Loucy (cell line): ENCODE data around the gene ANO1.

Experiments used
- H2AFZ ChIP-seq: fragments of 200-600 bp; sonication (generic); 2 replicates; pipeline ENCODE4 v1.6.0; 2016; ENCODE audit warnings: antibody characterized with exemption, mild to moderate bottlenecking, low read length, moderate library complexity
- H3F3A ChIP-seq: fragments of 200-600 bp; 2 replicates; pipeline ENCODE4 v1.6.0; 2016; ENCODE audit warnings: antibody characterized with exemption, low read depth, mild to moderate bottlenecking
- H3K27me3 ChIP-seq: fragments of 200-600 bp; sonication (generic); 2 replicates; pipeline ENCODE4 v1.6.1; 2014; ENCODE audit warnings: low read length, mild to moderate bottlenecking; ENCODE audit not compliant: insufficient read depth, poor library complexity, severe bottlenecking
- H3K36me3 ChIP-seq: fragments of 200-600 bp; sonication (generic); 2 replicates; pipeline ENCODE4 v1.6.1; 2016; ENCODE audit warnings: low read length; ENCODE audit not compliant: insufficient read depth
- H3K4me1 ChIP-seq: fragments of 200-600 bp; sonication (generic); 2 replicates; pipeline ENCODE4 v1.5.1; 2014; ENCODE audit warnings: low read length, mild to moderate bottlenecking; ENCODE audit not compliant: insufficient read depth, poor library complexity, severe bottlenecking
- H3K4me2 ChIP-seq: fragments of 200-600 bp; sonication (generic); 2 replicates; pipeline ENCODE4 v1.6.0; 2014; ENCODE audit warnings: antibody characterized with exemption, low read length, low read depth, mild to moderate bottlenecking; ENCODE audit not compliant: poor library complexity, severe bottlenecking
- H3K4me3 ChIP-seq: fragments of 200-600 bp; sonication (generic); 2 replicates; pipeline ENCODE4 v1.5.1; 2014; ENCODE audit warnings: low read length, mild to moderate bottlenecking, mixed read lengths; ENCODE audit not compliant: poor library complexity, severe bottlenecking
- H3K79me2 ChIP-seq: fragments of 200-600 bp; sonication (generic); 2 replicates; pipeline ENCODE4 v1.6.1; 2014; ENCODE audit warnings: low read length; ENCODE audit not compliant: insufficient read depth
- H3K9ac ChIP-seq: fragments of 200-600 bp; sonication (generic); 2 replicates; pipeline ENCODE4 v1.6.0; 2014; ENCODE audit warnings: mild to moderate bottlenecking, low read depth, low read length, moderate library complexity; ENCODE audit not compliant: poor library complexity, severe bottlenecking
- H3K9me2 ChIP-seq: fragments of 200-600 bp; sonication (generic); replicated peaks from 2 replicates; pipeline ENCODE4 v1.6.1; 2016; ENCODE audit warnings: low read depth, low read length, mixed read lengths
- H3K9me3 ChIP-seq: fragments of 200-600 bp; sonication (generic); 2 replicates; pipeline ENCODE4 v1.6.1; 2014; ENCODE audit warnings: mild to moderate bottlenecking, antibody characterized with exemption, low read length, low read depth; ENCODE audit not compliant: insufficient read depth
- H4K20me1 ChIP-seq: fragments of 200-600 bp; sonication (generic); 2 replicates; pipeline ENCODE4 v1.6.0; 2014; ENCODE audit warnings: antibody characterized with exemption, low read length, mild to moderate bottlenecking; ENCODE audit not compliant: insufficient read depth, poor library complexity, severe bottlenecking
- EZH2phosphoT487 ChIP-seq: fragments of 200-600 bp; IDR thresholded peaks from 2 replicates; pipeline ENCODE4 v1.6.1; 2018; ENCODE audit warnings: antibody characterized with exemption, mild to moderate bottlenecking, moderate library complexity, borderline replicate concordance
- TF ChIP-seq, protein P1 (sequence below): fragments of 200-600 bp; sonication (generic); conservative IDR thresholded peaks from 2 replicates; pipeline ENCODE4 v1.5.1; 2014; ENCODE audit warnings: mild to moderate bottlenecking, antibody characterized with exemption, low read length

The ANO1 gene

DNA sequence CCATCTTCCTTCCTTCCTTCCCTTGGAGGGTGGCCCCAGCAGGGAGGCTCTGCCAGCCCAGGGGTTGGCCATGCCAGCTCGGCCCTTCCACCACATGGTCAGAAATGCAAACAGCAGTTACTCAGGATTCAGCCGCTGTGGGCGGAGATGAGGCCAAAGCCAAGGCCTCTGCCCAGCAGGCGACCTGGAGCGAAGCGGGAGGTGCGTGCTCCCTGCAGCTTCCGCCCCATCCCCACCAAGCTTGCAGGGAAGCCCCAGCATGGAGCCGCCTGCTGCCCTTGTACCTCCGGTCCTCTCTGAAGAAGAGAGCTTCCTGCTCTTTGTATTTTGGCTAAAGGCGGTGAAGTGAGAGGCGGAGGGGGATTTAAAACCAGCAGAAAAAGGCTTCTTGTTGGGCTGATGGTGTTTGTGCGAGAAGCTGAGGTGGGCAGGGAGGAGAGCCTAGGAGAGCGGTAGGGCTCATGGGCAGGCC lies 50.4 kb downstream of the ANO1 start:
- Histone ChIP-seq H3K79me2 (no peaks in the 10 kb centered on the region), H3K27me3 (no peaks in the 10 kb centered on the region), H3K9me3 (no peaks in the 10 kb centered on the region), H2AFZ (no peak overlapping the region), H3K36me3 (no peaks in the 10 kb centered on the region), H3K4me1 (no peaks in the 10 kb centered on the region), H3K9ac (no peak overlapping the region), H3K4me2 (no peak overlapping the region), H4K20me1 (no peaks in the 10 kb centered on the region), H3K9me2 (no peaks in the 10 kb centered on the region), H3K4me3 (no peak overlapping the region), H3F3A (no peaks in the 10 kb centered on the region)
- no peak for TF ChIP-seq EZH2phosphoT487
- TF ChIP-seq, protein P1, sequence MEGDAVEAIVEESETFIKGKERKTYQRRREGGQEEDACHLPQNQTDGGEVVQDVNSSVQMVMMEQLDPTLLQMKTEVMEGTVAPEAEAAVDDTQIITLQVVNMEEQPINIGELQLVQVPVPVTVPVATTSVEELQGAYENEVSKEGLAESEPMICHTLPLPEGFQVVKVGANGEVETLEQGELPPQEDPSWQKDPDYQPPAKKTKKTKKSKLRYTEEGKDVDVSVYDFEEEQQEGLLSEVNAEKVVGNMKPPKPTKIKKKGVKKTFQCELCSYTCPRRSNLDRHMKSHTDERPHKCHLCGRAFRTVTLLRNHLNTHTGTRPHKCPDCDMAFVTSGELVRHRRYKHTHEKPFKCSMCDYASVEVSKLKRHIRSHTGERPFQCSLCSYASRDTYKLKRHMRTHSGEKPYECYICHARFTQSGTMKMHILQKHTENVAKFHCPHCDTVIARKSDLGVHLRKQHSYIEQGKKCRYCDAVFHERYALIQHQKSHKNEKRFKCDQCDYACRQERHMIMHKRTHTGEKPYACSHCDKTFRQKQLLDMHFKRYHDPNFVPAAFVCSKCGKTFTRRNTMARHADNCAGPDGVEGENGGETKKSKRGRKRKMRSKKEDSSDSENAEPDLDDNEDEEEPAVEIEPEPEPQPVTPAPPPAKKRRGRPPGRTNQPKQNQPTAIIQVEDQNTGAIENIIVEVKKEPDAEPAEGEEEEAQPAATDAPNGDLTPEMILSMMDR, result no peak

DNA sequence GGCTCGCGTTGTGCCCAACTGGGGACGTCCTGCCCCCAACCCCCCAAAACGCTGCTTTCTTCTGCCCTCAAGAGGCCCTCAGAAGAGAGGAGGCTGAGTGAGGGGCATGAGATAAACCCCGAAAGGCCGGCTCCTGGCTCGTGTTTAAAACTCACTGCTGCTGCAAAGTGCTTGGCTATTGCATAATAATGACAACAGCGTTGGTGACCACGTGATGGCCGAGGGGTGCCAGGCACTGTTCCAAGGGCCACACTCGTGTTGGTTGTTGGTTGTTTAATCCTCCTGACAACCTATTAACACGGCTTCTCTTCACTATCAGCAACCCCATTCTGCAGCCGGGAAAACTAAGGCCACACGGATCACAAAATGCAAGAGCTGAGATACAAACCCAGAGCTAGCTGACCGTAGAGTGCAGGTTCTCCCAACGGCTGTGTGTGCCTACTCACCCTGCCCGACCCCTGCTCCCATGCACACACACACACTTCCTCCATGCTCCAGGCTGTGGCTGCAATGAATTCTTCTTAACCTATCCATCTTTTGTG lies 51.0 kb downstream of the ANO1 start:
- Histone ChIP-seq H3K79me2 (no peaks in the 10 kb centered on the region), H3K36me3 (no peaks in the 10 kb centered on the region), H3K4me3 (no peak overlapping the region), H3K9ac (no peak overlapping the region), H2AFZ (no peak overlapping the region), H4K20me1 (no peaks in the 10 kb centered on the region), H3K9me3 (no peaks in the 10 kb centered on the region), H3K27me3 (no peaks in the 10 kb centered on the region), H3K4me1 (no peaks in the 10 kb centered on the region), H3K9me2 (no peaks in the 10 kb centered on the region), H3F3A (no peaks in the 10 kb centered on the region), H3K4me2 (no peak overlapping the region)
- TF ChIP-seq, protein P1, result no peak
- no peak for TF ChIP-seq EZH2phosphoT487

DNA sequence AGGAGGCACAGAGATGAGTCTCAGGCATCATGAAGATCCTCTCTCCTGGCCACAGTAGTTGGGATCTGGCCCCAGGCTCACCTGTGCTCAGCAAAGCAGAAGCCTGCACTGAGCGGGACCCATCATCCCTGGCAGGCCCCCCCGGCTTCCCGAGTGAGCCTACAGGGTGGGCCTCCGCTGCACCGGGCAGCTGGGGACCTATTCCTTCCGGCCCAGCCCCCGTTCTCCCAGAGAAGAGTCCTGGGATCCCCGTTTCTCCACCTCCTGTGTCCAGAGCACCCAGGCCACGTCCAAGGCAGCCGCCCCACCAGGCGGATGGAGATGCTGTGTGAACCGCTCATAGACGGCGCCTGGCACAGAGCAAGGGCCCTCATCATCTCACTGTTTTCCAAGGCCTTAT lies 52.5 kb downstream of the ANO1 start:
- TF ChIP-seq, protein P1, result no peak
- no peak for TF ChIP-seq EZH2phosphoT487
- Histone ChIP-seq H3K9ac (no peak overlapping the region), H3K4me1 (no peaks in the 10 kb centered on the region), H3K9me3 (no peaks in the 10 kb centered on the region), H3K9me2 (no peaks in the 10 kb centered on the region), H3K27me3 (no peaks in the 10 kb centered on the region), H3K4me3 (no peak overlapping the region), H2AFZ (no peak overlapping the region), H3K36me3 (no peaks in the 10 kb centered on the region), H3K4me2 (no peak overlapping the region), H3K79me2 (no peaks in the 10 kb centered on the region), H4K20me1 (no peaks in the 10 kb centered on the region), H3F3A (no peaks in the 10 kb centered on the region)
